HCT116 (cell line): ENCODE measurements around the gene PRM3. TPM values are rescaled to one million over a fixed set of nuclear protein-coding genes. Genes with fewer than 3 reads are reported as not detected.

Source experiments
- ATAC-seq: fragments of 200-7000 bp; cut with Tn5 transposase; 2 replicates; pipeline ENCODE4 v1.9.1; 2020; ENCODE audit warnings: mild to moderate bottlenecking, moderate library complexity
- BruUV-seq: library from RNA; stranded (reverse); fragments of 400-500 nt; replicated peaks from 2 replicates; lab custom pipeline; 2021; lab: Mats Ljungman, UMichigan
- CTCF ChIA-PET: fragments of 300-600 bp; sonication (Branson Sonifier 250); formaldehyde crosslinking; loops from one replicate; lab custom pipeline; 2021; ENCODE audit warnings: antibody characterized with exemption; lab: Charles Lee
- POLR2A ChIA-PET: fragments of 300-600, 350-600 bp; sonication (Branson Sonifier 250); formaldehyde crosslinking; loops from one replicate; lab custom pipeline; 2021; ENCODE audit warnings: antibody characterized with exemption; lab: Charles Lee
- RAD21 ChIA-PET, 2 experiments: fragments of 300-600 bp; sonication (Branson Sonifier 250); formaldehyde crosslinking; loops; one replicate each; lab custom pipeline; 2023; ENCODE audit warnings: low total read pairs in 2 of 2; ENCODE audit not compliant: uncharacterized antibody in 2 of 2, unreplicated experiment in 2 of 2, low non-redundant PET in 1 of 2; lab: Charles Lee
- DNase-seq: peaks from one replicate; pipeline ENCODE4 v3.0.0-alpha.2; 2010; ENCODE audit warnings: low read depth, low spot score
- H2AFZ ChIP-seq: fragments of 200-600 bp; shearing (Covaris generic), sonication (generic); 2 replicates; pipeline ENCODE4 v1.6.1; 2017; ENCODE audit warnings: low read depth, mixed run types, mixed read lengths, antibody characterized with exemption, low read length; ENCODE audit not compliant: poor library complexity, severe bottlenecking
- H3K27ac ChIP-seq: 2 replicates; pipeline ENCODE4 v1.5.1; 2012; ENCODE audit warnings: low read depth, low read length
- H3K27me3 ChIP-seq: fragments of 200-600 bp; sonication (generic); 2 replicates; pipeline ENCODE4 v1.6.1; 2016; ENCODE audit warnings: mixed run types, low read length, mixed read lengths; ENCODE audit not compliant: insufficient read depth
- H3K36me3 ChIP-seq, 2 experiments: fragments of 200-500 bp in 1 of 2; fragments of 200-600 bp in 1 of 2; sonication (Bioruptor generic) in 1 of 2; sonication (generic) in 1 of 2; 2 replicates each; pipeline versions ENCODE4 v1.5.1 to v1.6.1; 2014 to 2016; ENCODE audit warnings: low read length in 2 of 2, inconsistent platforms in 1 of 2, mixed read lengths in 1 of 2, mixed run types in 1 of 2; ENCODE audit not compliant: insufficient read depth in 2 of 2, control insufficient read depth in 1 of 2
- H3K4me1 ChIP-seq, 2 experiments: fragments of 200-600 bp in 1 of 2; sonication (generic) in 1 of 2; 2 replicates each; pipeline versions ENCODE4 v1.5.1 to v1.6.1; 2012 to 2017; ENCODE audit warnings: low read length in 2 of 2, inconsistent platforms in 1 of 2, mild to moderate bottlenecking in 1 of 2, mixed read lengths in 1 of 2, mixed run types in 1 of 2, moderate library complexity in 1 of 2; ENCODE audit not compliant: insufficient read depth in 2 of 2, control insufficient read depth in 1 of 2
- H3K4me2 ChIP-seq: fragments of 200-600 bp; sonication (generic); 2 replicates; pipeline ENCODE4 v1.6.1; 2017; ENCODE audit warnings: mixed run types, low read length, mixed read lengths
- H3K4me3 ChIP-seq, 2 experiments: fragments of 200-600 bp in 1 of 2; sonication (generic) in 1 of 2; replicated peaks in 1 of 2; 2 replicates each; pipeline ENCODE4 v1.5.1; 2011 to 2016; ENCODE audit warnings: low read length in 2 of 2, control low read depth in 1 of 2, low read depth in 1 of 2, mild to moderate bottlenecking in 1 of 2, mixed read lengths in 1 of 2, mixed run types in 1 of 2
- H3K79me2 ChIP-seq: fragments of 200-600 bp; sonication (generic); 2 replicates; pipeline ENCODE4 v1.6.1; 2017; ENCODE audit warnings: mild to moderate bottlenecking, mixed run types, low read length, moderate library complexity, mixed read lengths; ENCODE audit not compliant: insufficient read depth
- H3K9ac ChIP-seq: fragments of 200-600 bp; sonication (generic); 2 replicates; pipeline ENCODE4 v1.6.1; 2016; ENCODE audit warnings: low read length, mixed read lengths
- H3K9me2 ChIP-seq: fragments of 200-600 bp; sonication (generic), shearing (Covaris generic); 2 replicates; pipeline ENCODE4 v1.6.1; 2017; ENCODE audit warnings: mixed run types, mild to moderate bottlenecking, moderate library complexity; ENCODE audit not compliant: insufficient read depth
- H3K9me3 ChIP-seq, 2 experiments: fragments of 200-500 bp in 1 of 2; fragments of 200-600 bp in 1 of 2; sonication (Bioruptor generic) in 1 of 2; sonication (generic) in 1 of 2; 2 replicates each; pipeline ENCODE4 v1.6.1; 2014 to 2017; ENCODE audit warnings: low read length in 2 of 2, mixed read lengths in 2 of 2, inconsistent platforms in 1 of 2, low read depth in 1 of 2, mild to moderate bottlenecking in 1 of 2, mixed run types in 1 of 2, moderate library complexity in 1 of 2; ENCODE audit not compliant: control insufficient read depth in 1 of 2, insufficient read depth in 1 of 2
- H4K20me1 ChIP-seq: fragments of 200-600 bp; sonication (generic), shearing (Covaris generic); 2 replicates; pipeline ENCODE4 v1.6.1; 2017; ENCODE audit warnings: mixed run types, mild to moderate bottlenecking, moderate library complexity; ENCODE audit not compliant: insufficient read depth
- ATF3 ChIP-seq: IDR thresholded peaks from 2 replicates; pipeline ENCODE4 v1.6.1; 2012
- CBX3 ChIP-seq: IDR thresholded peaks from 2 replicates; pipeline ENCODE4 v1.6.1; 2012; ENCODE audit warnings: low read depth
- CTCF ChIP-seq, 3 experiments: fragments of 200-600 bp in 1 of 3; sonication (generic) in 1 of 3; IDR thresholded peaks in 2 of 3; conservative IDR thresholded peaks in 1 of 3; 2 replicates each; pipeline ENCODE4 v1.5.1; 2012 to 2017; ENCODE audit warnings: low read depth in 2 of 3, low read length in 2 of 3, antibody characterized with exemption in 1 of 3, borderline replicate concordance in 1 of 3, control low read depth in 1 of 3, mild to moderate bottlenecking in 1 of 3, mixed read lengths in 1 of 3, mixed run types in 1 of 3, moderate library complexity in 1 of 3; ENCODE audit not compliant: insufficient read depth in 1 of 3
- EGR1 ChIP-seq: IDR thresholded peaks from 2 replicates; pipeline ENCODE4 v1.6.1; 2012; ENCODE audit warnings: low read depth
- EZH2 ChIP-seq: fragments of 200-600 bp; sonication (generic); IDR thresholded peaks from 2 replicates; pipeline ENCODE4 v1.6.1; 2017; ENCODE audit warnings: antibody characterized with exemption, mixed run types
- MAX ChIP-seq: IDR thresholded peaks from 2 replicates; pipeline ENCODE4 v1.6.1; 2012
- POLR2A ChIP-seq: IDR thresholded peaks from 2 replicates; pipeline ENCODE4 v1.7.0; 2011; ENCODE audit warnings: borderline replicate concordance; ENCODE audit not compliant: insufficient read depth, insufficient read length; ENCODE audit errors: extremely low read depth
- RAD21 ChIP-seq: IDR thresholded peaks from 2 replicates; pipeline ENCODE4 v1.6.1; 2012; ENCODE audit warnings: low read depth, mild to moderate bottlenecking
- SIN3A ChIP-seq: IDR thresholded peaks from 2 replicates; pipeline ENCODE4 v1.6.1; 2012; ENCODE audit warnings: low read depth
- SP1 ChIP-seq: IDR thresholded peaks from 2 replicates; pipeline ENCODE4 v1.6.1; 2012; ENCODE audit warnings: low read depth
- SRF ChIP-seq: IDR thresholded peaks from 2 replicates; pipeline ENCODE4 v1.6.1; 2012; ENCODE audit warnings: low read depth
- ZFX ChIP-seq: fragments of 450-650 bp; IDR thresholded peaks from 2 replicates; pipeline ENCODE4 v1.6.1; 2017
- ZNF274 ChIP-seq: fragments of 200-500 bp; sonication (Bioruptor generic); IDR thresholded peaks from 2 replicates; pipeline ENCODE4 v1.6.1; 2014; ENCODE audit warnings: mild to moderate bottlenecking, low read depth, low read length, inconsistent platforms
- intact Hi-C: fragments of 100-400 bp; cut with micrococcal nuclease; formaldehyde crosslinking; loops from 2 replicates; pipeline ENCODE4 v1.10.0; 2022
- total RNA-seq: library from RNA; stranded (reverse); gene quantifications from one replicate; pipeline ENCODE4 v1.2.1, GENCODE V29; 2021; ENCODE audit not compliant: unreplicated experiment

The PRM3 gene
- total RNA-seq, 1 experiment from 2014 or later = not detected

- H3K9me3 ChIP-seq = no peaks in the 10 kb centered on the region
- no peak for DNase-seq
- H3K9ac ChIP-seq = no peak overlapping the region
- POLR2A ChIA-PET = no interaction called here
- no peak for ATAC-seq
- no peaks in the 10 kb centered on the region for H3K27me3 ChIP-seq
- intact Hi-C loops = no loop called here
- no peaks in the 10 kb centered on the region for H4K20me1 ChIP-seq
- no peak overlapping the region for H3K4me3 ChIP-seq
- no peak overlapping the region for H2AFZ ChIP-seq
- no TSS peak for BruUV-seq
- H3K79me2 ChIP-seq = no peaks in the 10 kb centered on the region
- RAD21 ChIA-PET = no interaction called here
- no peaks in the 10 kb centered on the region for H3K9me2 ChIP-seq
- H3K27ac ChIP-seq = no peak overlapping the region
- no peak for TF ChIP-seq CTCF (IDR thresholded peaks at IDR 0.05 in 2 of 3, conservative IDR thresholded peaks at IDR 0.05 in 1 of 3; ENCODE audit: borderline replicate concordance in 1 of 3, insufficient read depth in 1 of 3, low read depth in 2 of 3, low read length in 2 of 3)
- TF ChIP-seq SIN3A = no peak
- no peak for TF ChIP-seq ATF3
- TF ChIP-seq EGR1 = no peak
- TF ChIP-seq ZFX = no peak
- no peak for TF ChIP-seq ZNF274
- TF ChIP-seq POLR2A = no peak
- TF ChIP-seq SP1 = no peak
- TF ChIP-seq SRF = no peak
- no peak for TF ChIP-seq EZH2
- no peak for TF ChIP-seq RAD21
- TF ChIP-seq MAX = no peak
- no peak for TF ChIP-seq CBX3
- H3K36me3 ChIP-seq = no peaks in the 10 kb centered on the region
- H3K4me1 ChIP-seq = peaks cover 0 to 13% of the 10 kb centered on the region in 2 experiments; a peak in 2 of 4 replicates
- H3K4me2 ChIP-seq = no peak overlapping the region
- CTCF ChIA-PET = no interaction called here
Measured at GRCh38 chr16:11240636-11241473, 32.6 kb downstream of the PRM3 start.
